GM12878 (cell line): ENCODE measurements around the gene EPB41L1. TPM values are rescaled to one million over a fixed set of nuclear protein-coding genes. Genes with fewer than 3 reads are reported as not detected.

Experiments
- ATAC-seq: fragments of 200-7000 bp; cut with Tn5 transposase; 3 replicates; pipeline ENCODE4 v1.9.1; 2020; ENCODE audit warnings: mild to moderate bottlenecking, moderate library complexity
- BruUV-seq: library from RNA; stranded (reverse); fragments of 400-500 nt; replicated peaks from 2 replicates; lab custom pipeline; 2021; lab: Mats Ljungman, UMichigan
- CTCF ChIA-PET: fragments of 300-600 bp; sonication (Branson Sonifier 250); formaldehyde crosslinking; extraction: SDS; loops from one replicate; lab custom pipeline; 2021; ENCODE audit warnings: inconsistent platforms; lab: Yijun Ruan, JAX
- POLR2A ChIA-PET: fragments of 350-600 bp; formaldehyde crosslinking; extraction: SDS; loops from one replicate; lab custom pipeline; 2021; ENCODE audit warnings: inconsistent platforms; lab: Charles Lee
- RAD21 ChIA-PET: fragments of 300-600 bp; sonication (Branson Sonifier 250); formaldehyde crosslinking; loops from one replicate; lab custom pipeline; 2023; ENCODE audit warnings: antibody characterized with exemption; ENCODE audit not compliant: unreplicated experiment; lab: Charles Lee
- SMC1A ChIA-PET: fragments of 300-600 bp; sonication (Branson Sonifier 250); formaldehyde crosslinking; loops from one replicate; lab custom pipeline; 2023; ENCODE audit not compliant: unreplicated experiment, uncharacterized antibody; lab: Charles Lee
- DNase-seq: peaks from one replicate; pipeline ENCODE4 v3.0.0-alpha.2; 2011; ENCODE audit warnings: low read depth, low spot score
- FAIRE-seq: peaks from 3 replicates; lab custom pipeline; 2011; peaks lifted over from hg19 to GRCh38; lab: Jason Lieb, UNC
- H2AFZ ChIP-seq: 2 replicates; pipeline ENCODE4 v1.6.0; 2011; ENCODE audit warnings: low read depth, low read length, control low read depth; ENCODE audit not compliant: control insufficient read depth
- H3K27ac ChIP-seq: 2 replicates; pipeline ENCODE4 v1.5.1; 2011; ENCODE audit warnings: control low read depth; ENCODE audit not compliant: control insufficient read depth, insufficient read depth
- H3K27me3 ChIP-seq, 2 experiments: replicated peaks in 1 of 2; 2 replicates each; pipeline versions ENCODE4 v1.6.0 to v1.6.1; 2011; ENCODE audit warnings: low read length in 1 of 2; ENCODE audit not compliant: control insufficient read depth in 2 of 2, insufficient read depth in 2 of 2
- H3K36me3 ChIP-seq, 2 experiments: 2 replicates each; pipeline ENCODE4 v1.5.1; 2011; ENCODE audit warnings: low read length in 1 of 2; ENCODE audit not compliant: control insufficient read depth in 2 of 2, insufficient read depth in 2 of 2
- H3K4me1 ChIP-seq: 2 replicates; pipeline ENCODE4 v1.6.1; 2011; ENCODE audit warnings: mild to moderate bottlenecking, low read length, moderate library complexity, mixed read lengths; ENCODE audit not compliant: control insufficient read depth, insufficient read depth
- H3K4me2 ChIP-seq: 2 replicates; pipeline ENCODE4 v1.6.0; 2011; ENCODE audit warnings: control low read depth; ENCODE audit not compliant: control insufficient read depth, insufficient read depth
- H3K4me3 ChIP-seq: fragments of 200-600 bp; sonication (generic); 2 replicates; pipeline ENCODE4 v1.5.1; 2016
- H3K79me2 ChIP-seq: 2 replicates; pipeline ENCODE4 v1.6.0; 2011; ENCODE audit warnings: low read length; ENCODE audit not compliant: control insufficient read depth, insufficient read depth
- H3K9ac ChIP-seq: 2 replicates; pipeline ENCODE4 v1.8.0; 2011; ENCODE audit warnings: low read length, control low read depth, mixed read lengths; ENCODE audit not compliant: control insufficient read depth, insufficient read depth
- H3K9me3 ChIP-seq: replicated peaks from 3 replicates; pipeline ENCODE4 v1.5.1; 2011; ENCODE audit warnings: mild to moderate bottlenecking, low read length; ENCODE audit not compliant: control insufficient read depth, insufficient read depth
- H4K20me1 ChIP-seq: 2 replicates; pipeline ENCODE4 v1.6.0; 2011; ENCODE audit not compliant: control insufficient read depth, insufficient read depth
- IKZF1 ChIP-seq: fragments of 450-650 bp; conservative IDR thresholded peaks from 2 replicates; pipeline ENCODE4 v1.6.1; 2017; ENCODE audit warnings: antibody characterized with exemption, mild to moderate bottlenecking
- NFIC ChIP-seq: IDR thresholded peaks from 2 replicates; pipeline ENCODE4 v1.6.1; 2012; ENCODE audit warnings: low read depth, mild to moderate bottlenecking, inconsistent platforms, low read length, moderate library complexity
- PAX8 ChIP-seq: fragments of 450-650 bp; IDR thresholded peaks from 2 replicates; pipeline ENCODE4 v1.6.1; 2017; ENCODE audit warnings: mild to moderate bottlenecking, moderate library complexity
- RCOR1 ChIP-seq: conservative IDR thresholded peaks from 2 replicates; pipeline ENCODE4 v1.6.1; 2012; ENCODE audit warnings: low read depth, low read length, improper control_type of control experiment
- RUNX3 ChIP-seq: IDR thresholded peaks from 2 replicates; pipeline ENCODE4 v1.6.1; 2012; ENCODE audit warnings: low read length, inconsistent platforms
- SMAD5 ChIP-seq: IDR thresholded peaks from 2 replicates; pipeline ENCODE4 v1.6.1; 2016; ENCODE audit warnings: antibody characterized with exemption, low read depth
- SREBF1 ChIP-seq: IDR thresholded peaks from 2 replicates; pipeline ENCODE4 v1.6.1; 2012; ENCODE audit warnings: mild to moderate bottlenecking, low read length
- SRF ChIP-seq, 2 experiments: IDR thresholded peaks; 2 replicates each; pipeline ENCODE4 v1.6.1; 2011; ENCODE audit warnings: low read depth in 2 of 2, low read length in 2 of 2, mild to moderate bottlenecking in 1 of 2, moderate library complexity in 1 of 2
- STAT1 ChIP-seq: fragments of 450-650 bp; conservative IDR thresholded peaks from 2 replicates; pipeline ENCODE4 v1.6.1; 2014; ENCODE audit warnings: antibody characterized with exemption, mild to moderate bottlenecking
- ZNF24 ChIP-seq: fragments of 450-650 bp; IDR thresholded peaks from 2 replicates; pipeline ENCODE4 v1.6.1; 2017; ENCODE audit warnings: antibody characterized with exemption, mild to moderate bottlenecking
- WGBS: methylation state at CpG from one replicate; pipeline ENCODE4 v1.1.6; 2016; ENCODE audit warnings: low lambda C conversion rate; ENCODE audit not compliant: insufficient replicate concordance, insufficient coverage; ENCODE audit errors: missing lambda C conversion rate; 5-methylcytosine and 5-hydroxymethylcytosine counted together
- in situ Hi-C: fragments of 300-500 bp; cut with MboI; formaldehyde crosslinking; loops from 9 replicates; pipeline ENCODE4 v1.14.3; 2018; ENCODE audit warnings: mixed read lengths
- intact Hi-C: fragments of 100-400 bp; cut with micrococcal nuclease; formaldehyde crosslinking; loops from one replicate; pipeline ENCODE4 v1.14.2; 2022; ENCODE audit not compliant: unreplicated experiment
- polyA plus RNA-seq, 11 experiments: library from polyadenylated mRNA; depleted of rRNA in 4 of 11; unstranded in 6 of 11; stranded (reverse) in 5 of 11; fragments of >200 nt; fragmentation: Nextera tagmentation in 4 of 11; fragmentation: Illumina TruSeq in 1 of 11; extraction: Ambion mirVana in 4 of 11; extraction: Trizol in 1 of 11; gene quantifications; 1 replicate in 1 of 11; 2 replicates in 10 of 11; pipeline versions ENCODE4 v1.2.1 to v1.2.3, GENCODE V29; 2011 to 2016; ENCODE audit warnings: inconsistent platforms in 2 of 11, missing spikeins in 2 of 11, low read depth in 1 of 11
- total RNA-seq, 4 experiments: library from RNA; depleted of rRNA in 3 of 4; stranded (reverse); fragments of >200 nt in 3 of 4; fragmentation: Illumina TruSeq in 1 of 4; extraction: Trizol in 1 of 4; gene quantifications; 2 replicates each; pipeline versions ENCODE4 v1.2.1 to v1.2.3, GENCODE V29; 2013 to 2021

Gene EPB41L1
- total and polyA plus RNA-seq, 10 of the 15 experiments (the other 5 are each of a cell fraction or from before 2014, with no cell fraction given): 0.08 to 3.2 (median 0.31) TPM

DNA sequence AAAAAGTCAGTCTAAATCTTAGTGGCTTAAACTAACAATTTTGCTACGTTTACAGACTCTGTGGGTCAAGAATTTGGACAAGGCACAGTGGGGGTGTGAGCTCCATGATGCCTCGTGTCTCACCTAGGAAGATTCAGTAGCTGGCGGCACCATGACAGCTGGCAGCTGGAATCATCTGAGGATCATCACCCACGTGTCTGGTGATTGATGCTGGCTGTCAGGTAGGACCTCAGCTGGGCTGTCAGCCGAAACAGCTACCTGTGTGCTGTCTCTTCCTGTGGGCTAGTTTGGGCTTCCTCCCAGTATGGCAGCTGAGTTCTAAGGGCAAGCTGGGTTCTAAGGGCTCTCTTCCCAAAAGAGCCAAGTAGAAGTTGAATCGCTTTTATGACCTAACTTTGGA is 125.2 kb downstream of the EPB41L1 start:
- Histone ChIP-seq H4K20me1 (no peaks in the 10 kb centered on the region), H3K4me1 (no peaks in the 10 kb centered on the region), H2AFZ (no peak overlapping the region), H3K9ac (no peak overlapping the region), H3K79me2 (no peaks in the 10 kb centered on the region), H3K4me3 (no peak overlapping the region), H3K9me3 (no peaks in the 10 kb centered on the region), H3K36me3 (no peaks in the 10 kb centered on the region), H3K4me2 (no peak overlapping the region), H3K27me3 (peaks cover 0 to 3% of the 10 kb centered on the region in 2 experiments; a peak in 1 of 4 replicates), H3K27ac (no peak overlapping the region)
- ChIA-PET SMC1A (interaction anchor here (1.1 kb wide), 1 partner anchor 12 kb away, joined by 3 read pairs; no protein-coding TSS in a partner anchor), CTCF (interaction anchor here (0.7 kb wide), 1 partner anchor 286 kb away, joined by 5 read pairs; no protein-coding TSS in a partner anchor), RAD21 (no interaction called here), POLR2A (no interaction called here)
- in situ Hi-C loops: no loop called here
- no peak for FAIRE-seq
- intact Hi-C loops: no loop called here
- 24% methylated on average over 6 of the region's 6 CpGs for WGBS
- ATAC-seq: no peak
- no peak for DNase-seq
- TF ChIP-seq IKZF1 (no peak), RUNX3 (no peak), SRF (IDR thresholded peaks at IDR 0.05; ENCODE audit: low read depth in 2 of 2, low read length in 2 of 2) (no peak), NFIC (no peak), PAX8 (no peak), SREBF1 (no peak), RCOR1 (no peak), STAT1 (no peak), ZNF24 (no peak), SMAD5 (no peak)
- BruUV-seq: no TSS peak
